ENCODE results near the gene CD58.
A peak's percentile ranks its signal among the peaks of the same experiment; 100 is the strongest.
"Not testable (repeated sequence)": the region's sequence is repeated elsewhere in the genome, so short reads cannot be mapped to it uniquely, and the experiment has no call there.

The CD58 gene

GRCh38 chr1:116593977-116594376, 23.2 kb upstream of the CD58 start:
- H3K27ac ChIP-seq, H3K4me3 ChIP-seq: not testable (repeated sequence)

- not testable (repeated sequence) for H3K4me3 ChIP-seq, H3K27ac ChIP-seq
Observed at GRCh38 chr1:116593401-116593800, 22.6 kb upstream of the CD58 start.

- not testable (repeated sequence) for H3K4me3 ChIP-seq
- peak overlapping the region in 1 of 21 experiments; percentile 10 for H3K27ac ChIP-seq
Observed at GRCh38 chr1:116591951-116592605, 21.3 kb upstream of the CD58 start.

GRCh38 chr1:116591006-116591950, 20.5 kb upstream of the CD58 start:
- H3K4me3 ChIP-seq, H3K27ac ChIP-seq: not testable (repeated sequence)

GRCh38 chr1:116590359-116591005, 19.7 kb upstream of the CD58 start:
- not testable (repeated sequence) for H3K4me3 ChIP-seq, H3K27ac ChIP-seq

- H3K27ac ChIP-seq, H3K4me3 ChIP-seq: not testable (repeated sequence)
Observed at GRCh38 chr1:116589101-116589735, 18.4 kb upstream of the CD58 start.

- H3K4me3 ChIP-seq: no peak overlapping the region
- H3K27ac ChIP-seq: no peak overlapping the region
Observed at GRCh38 chr1:116587501-116588227, 16.8 kb upstream of the CD58 start.

GRCh38 chr1:116586741-116587143, 15.9 kb upstream of the CD58 start:
- H3K27ac ChIP-seq: no peak overlapping the region
- H3K4me3 ChIP-seq: no peak overlapping the region

- H3K4me3 ChIP-seq: no peak overlapping the region
- H3K27ac ChIP-seq: no peak overlapping the region
Observed at GRCh38 chr1:116585886-116586285, 15.1 kb upstream of the CD58 start.

GRCh38 chr1:116581323-116581885, 10.6 kb upstream of the CD58 start:
- H3K27ac ChIP-seq: no peak overlapping the region

GRCh38 chr1:116580446-116581322, 9.9 kb upstream of the CD58 start:
- H3K4me3 ChIP-seq: no peak overlapping the region
- H3K27ac ChIP-seq: no peak overlapping the region

More at GRCh38 chr1:116581323-116581885, 10.6 kb upstream of the CD58 start:
- no peak overlapping the region for H3K4me3 ChIP-seq

GRCh38 chr1:116579259-116579875, 8.5 kb upstream of the CD58 start:
- Histone ChIP-seq H3K27ac (no peak overlapping the region), H3K4me3 (no peak overlapping the region)

GRCh38 chr1:116578581-116578980, 7.8 kb upstream of the CD58 start:
- Histone ChIP-seq H3K27ac (no peak overlapping the region), H3K4me3 (no peak overlapping the region)

- Histone ChIP-seq H3K27ac (no peak overlapping the region), H3K4me3 (no peak overlapping the region)
Observed at GRCh38 chr1:116577759-116578314, 7.0 kb upstream of the CD58 start.

GRCh38 chr1:116574581-116575291, 3.9 kb upstream of the CD58 start:
- Histone ChIP-seq H3K4me3 (no peak overlapping the region), H3K27ac (no peak overlapping the region)

GRCh38 chr1:116573431-116574095, 2.7 kb upstream of the CD58 start:
- H3K27ac ChIP-seq: no peak overlapping the region

More at GRCh38 chr1:116573431-116574095, 2.7 kb upstream of the CD58 start:
- no peak overlapping the region for H3K4me3 ChIP-seq
